GM19372 (cell line): Measurements from ENCODE around the gene ADAMTS14.

ENCODE experiments used
- ATAC-seq: cut with Tn5 transposase; IDR thresholded peaks from one replicate; pipeline ENCODE4 v1.9.1; 2021; ENCODE audit warnings: mild to moderate bottlenecking, low read depth, moderate library complexity; ENCODE audit not compliant: unreplicated experiment

The ADAMTS14 gene

GRCh38 chr10:70726909-70727495 lies 54.7 kb downstream of the ADAMTS14 start:
- ATAC-seq = no peak

GRCh38 chr10:70728328-70728727 lies 56.0 kb downstream of the ADAMTS14 start:
- ATAC-seq = no peak

GRCh38 chr10:70729763-70730357 lies 57.6 kb downstream of the ADAMTS14 start:
- ATAC-seq = no peak

GRCh38 chr10:70730955-70731354 lies 58.6 kb downstream of the ADAMTS14 start:
- no peak for ATAC-seq

- ATAC-seq = no peak
These were observed 60.3 kb downstream of the ADAMTS14 start for GRCh38 chr10:70732569-70732968.

GRCh38 chr10:70733051-70733450 lies 60.7 kb downstream of the ADAMTS14 start:
- ATAC-seq = no peak

- ATAC-seq = no peak
These were observed 62.9 kb downstream of the ADAMTS14 start for GRCh38 chr10:70735161-70735560.

GRCh38 chr10:70736525-70736924 lies 64.2 kb downstream of the ADAMTS14 start:
- ATAC-seq = no peak

GRCh38 chr10:70737250-70737649 lies 64.9 kb downstream of the ADAMTS14 start:
- no peak for ATAC-seq

GRCh38 chr10:70738006-70738760 lies 65.9 kb downstream of the ADAMTS14 start:
- ATAC-seq = no peak

- no peak for ATAC-seq
These were observed 66.4 kb downstream of the ADAMTS14 start for GRCh38 chr10:70738761-70739121.

- no peak for ATAC-seq
These were observed 68.3 kb downstream of the ADAMTS14 start for GRCh38 chr10:70740406-70741288.

- ATAC-seq = no peak
These were observed 70.5 kb downstream of the ADAMTS14 start for GRCh38 chr10:70742537-70743429.

GRCh38 chr10:70743430-70743788 lies 71.1 kb downstream of the ADAMTS14 start:
- no peak for ATAC-seq

- ATAC-seq = no peak
These were observed 71.6 kb downstream of the ADAMTS14 start for GRCh38 chr10:70743879-70744278.

GRCh38 chr10:70744617-70745143 lies 72.4 kb downstream of the ADAMTS14 start:
- ATAC-seq = no peak

- ATAC-seq = no peak
These were observed 73.2 kb downstream of the ADAMTS14 start for GRCh38 chr10:70745555-70745954.

- no peak for ATAC-seq
These were observed 75.1 kb downstream of the ADAMTS14 start for GRCh38 chr10:70747192-70747965.

- no peak for ATAC-seq
These were observed 76.0 kb downstream of the ADAMTS14 start for GRCh38 chr10:70748305-70748704.
